Neural cell (in vitro differentiated cells): ENCODE results near the gene STIM1. TPM values are rescaled to one million over a fixed set of nuclear protein-coding genes. Genes with fewer than 3 reads are reported as not detected.

Experiments
- H2AFZ ChIP-seq: fragments of 200-600, 300-800 bp; sonication (generic), shearing (Covaris generic); 2 replicates; pipeline ENCODE4 v1.6.0; 2014; ENCODE audit warnings: low read depth, mild to moderate bottlenecking, antibody characterized with exemption, low read length, moderate library complexity
- H3F3A ChIP-seq: fragments of 200-600 bp; shearing (Covaris generic); 2 replicates; pipeline ENCODE4 v1.6.1; 2016; ENCODE audit warnings: mild to moderate bottlenecking, moderate library complexity, mixed read lengths, antibody characterized with exemption, low read length; ENCODE audit not compliant: insufficient read depth, poor library complexity, severe bottlenecking
- H3K27ac ChIP-seq: fragments of 200-600, 300-800 bp; sonication (generic), shearing (Covaris generic); 2 replicates; pipeline ENCODE4 v1.5.1; 2014; ENCODE audit warnings: mild to moderate bottlenecking, low read length, moderate library complexity
- H3K27me3 ChIP-seq: fragments of 300-800, 200-600 bp; sonication (generic), shearing (Covaris generic); 2 replicates; pipeline ENCODE4 v1.6.0; 2014; ENCODE audit warnings: mild to moderate bottlenecking, low read depth, low read length, moderate library complexity; ENCODE audit not compliant: insufficient read depth
- H3K36me3 ChIP-seq: fragments of 300-800, 200-600 bp; sonication (generic), shearing (Covaris generic); 2 replicates; pipeline ENCODE4 v1.5.1; 2014; ENCODE audit warnings: mild to moderate bottlenecking, antibody characterized with exemption, low read length, moderate library complexity; ENCODE audit not compliant: insufficient read depth
- H3K4me2 ChIP-seq: fragments of 300-800, 200-600 bp; sonication (generic), shearing (Covaris generic); 2 replicates; pipeline ENCODE4 v1.6.0; 2014; ENCODE audit warnings: mild to moderate bottlenecking, low read length
- H3K4me3 ChIP-seq: fragments of 300-800, 200-600 bp; sonication (generic), shearing (Covaris generic); 2 replicates; pipeline ENCODE4 v1.5.1; 2014; ENCODE audit warnings: mild to moderate bottlenecking, low read length, moderate library complexity
- H3K79me2 ChIP-seq: fragments of 200-600 bp; shearing (Covaris generic); replicated peaks from 2 replicates; pipeline ENCODE4 v1.6.0; 2014; ENCODE audit warnings: mild to moderate bottlenecking, low read length, moderate library complexity; ENCODE audit not compliant: insufficient read depth
- H3K9ac ChIP-seq: fragments of 300-800, 200-600 bp; sonication (generic), shearing (Covaris generic); 2 replicates; pipeline ENCODE4 v1.6.1; 2016; ENCODE audit warnings: mild to moderate bottlenecking, low read length, mixed read lengths
- H3K9me2 ChIP-seq: fragments of 200-600 bp; shearing (Covaris generic); 2 replicates; pipeline ENCODE4 v1.6.1; 2016; ENCODE audit warnings: mild to moderate bottlenecking, low read length, mixed read lengths; ENCODE audit not compliant: insufficient read depth
- H3K9me3 ChIP-seq: fragments of 200-600, 300-800 bp; sonication (generic), shearing (Covaris generic); 2 replicates; pipeline ENCODE4 v1.6.1; 2016; ENCODE audit warnings: mild to moderate bottlenecking, mixed run types, low read length, moderate library complexity, mixed read lengths
- H4K20me1 ChIP-seq: fragments of 200-600 bp; shearing (Covaris generic); 2 replicates; pipeline ENCODE4 v1.6.1; 2016; ENCODE audit warnings: mild to moderate bottlenecking, mixed run types; ENCODE audit not compliant: insufficient read depth
- EP300 ChIP-seq: fragments of 450-650 bp; conservative IDR thresholded peaks from 2 replicates; pipeline ENCODE4 v1.6.1; 2014; ENCODE audit warnings: antibody characterized with exemption, mild to moderate bottlenecking, moderate library complexity; ENCODE audit not compliant: poor library complexity, severe bottlenecking
- EZH2 ChIP-seq: fragments of 200-600, 300-800 bp; shearing (Covaris generic), sonication (generic); IDR thresholded peaks from 2 replicates; pipeline ENCODE4 v1.6.1; 2014; ENCODE audit warnings: antibody characterized with exemption, low read length, borderline replicate concordance, mild to moderate bottlenecking; ENCODE audit not compliant: insufficient read depth, poor library complexity, severe bottlenecking
- MXI1 ChIP-seq: fragments of 450-650 bp; conservative IDR thresholded peaks from 2 replicates; pipeline ENCODE4 v1.6.1; 2014; ENCODE audit warnings: antibody characterized with exemption, mild to moderate bottlenecking; ENCODE audit not compliant: poor library complexity, severe bottlenecking
- POLR2AphosphoS5 ChIP-seq: IDR thresholded peaks from 2 replicates; pipeline ENCODE4 v1.6.1; 2012
- RAD21 ChIP-seq: fragments of 450-650 bp; conservative IDR thresholded peaks from 2 replicates; pipeline ENCODE4 v1.6.1; 2014; ENCODE audit warnings: antibody characterized with exemption, mild to moderate bottlenecking, moderate library complexity
- REST ChIP-seq: IDR thresholded peaks from 2 replicates; pipeline ENCODE4 v1.6.1; 2012; ENCODE audit warnings: borderline replicate concordance
- SMC3 ChIP-seq: fragments of 450-650 bp; conservative IDR thresholded peaks from 2 replicates; pipeline ENCODE4 v1.6.1; 2014; ENCODE audit warnings: antibody characterized with exemption, mild to moderate bottlenecking, moderate library complexity; ENCODE audit not compliant: poor library complexity
- TAF1 ChIP-seq: IDR thresholded peaks from 2 replicates; pipeline ENCODE4 v1.6.1; 2012; ENCODE audit warnings: low read depth
- polyA plus RNA-seq: library from polyadenylated mRNA; depleted of rRNA; stranded (reverse); fragments of >200 nt; gene quantifications from 2 replicates; pipeline ENCODE4 v1.2.3, GENCODE V29; 2014
- TF ChIP-seq, protein P1 (sequence below): fragments of 450-650 bp; IDR thresholded peaks from 2 replicates; pipeline ENCODE4 v1.5.1; 2014; ENCODE audit warnings: antibody characterized with exemption, mild to moderate bottlenecking, moderate library complexity; ENCODE audit not compliant: poor library complexity, severe bottlenecking

STIM1 gene
- polyA plus RNA-seq, 1 donor from 2014 or later = 14.5 TPM

- Histone ChIP-seq H3K79me2 (no peaks in the 10 kb centered on the region), H3K9ac (no peak overlapping the region), H3K36me3 (no peaks in the 10 kb centered on the region), H3K4me2 (no peak overlapping the region), H3F3A (no peaks in the 10 kb centered on the region), H3K27ac (no peak overlapping the region), H2AFZ (no peak overlapping the region), H3K27me3 (no peaks in the 10 kb centered on the region), H4K20me1 (no peaks in the 10 kb centered on the region), H3K9me2 (no peaks in the 10 kb centered on the region), H3K4me3 (no peak overlapping the region), H3K9me3 (no peaks in the 10 kb centered on the region)
- TF ChIP-seq TAF1 (no peak), POLR2AphosphoS5 (no peak), MXI1 (no peak), REST (no peak), EZH2 (no peak), SMC3 (no peak), RAD21 (no peak), EP300 (no peak)
- TF ChIP-seq, protein P1, sequence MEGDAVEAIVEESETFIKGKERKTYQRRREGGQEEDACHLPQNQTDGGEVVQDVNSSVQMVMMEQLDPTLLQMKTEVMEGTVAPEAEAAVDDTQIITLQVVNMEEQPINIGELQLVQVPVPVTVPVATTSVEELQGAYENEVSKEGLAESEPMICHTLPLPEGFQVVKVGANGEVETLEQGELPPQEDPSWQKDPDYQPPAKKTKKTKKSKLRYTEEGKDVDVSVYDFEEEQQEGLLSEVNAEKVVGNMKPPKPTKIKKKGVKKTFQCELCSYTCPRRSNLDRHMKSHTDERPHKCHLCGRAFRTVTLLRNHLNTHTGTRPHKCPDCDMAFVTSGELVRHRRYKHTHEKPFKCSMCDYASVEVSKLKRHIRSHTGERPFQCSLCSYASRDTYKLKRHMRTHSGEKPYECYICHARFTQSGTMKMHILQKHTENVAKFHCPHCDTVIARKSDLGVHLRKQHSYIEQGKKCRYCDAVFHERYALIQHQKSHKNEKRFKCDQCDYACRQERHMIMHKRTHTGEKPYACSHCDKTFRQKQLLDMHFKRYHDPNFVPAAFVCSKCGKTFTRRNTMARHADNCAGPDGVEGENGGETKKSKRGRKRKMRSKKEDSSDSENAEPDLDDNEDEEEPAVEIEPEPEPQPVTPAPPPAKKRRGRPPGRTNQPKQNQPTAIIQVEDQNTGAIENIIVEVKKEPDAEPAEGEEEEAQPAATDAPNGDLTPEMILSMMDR = no peak
Measured at GRCh38 chr11:3926458-3927095, 71.1 kb downstream of the STIM1 start.

- Histone ChIP-seq H3K4me3 (no peak overlapping the region), H3K9me2 (no peaks in the 10 kb centered on the region), H2AFZ (no peak overlapping the region), H3K9ac (no peak overlapping the region), H3F3A (no peaks in the 10 kb centered on the region), H3K36me3 (no peaks in the 10 kb centered on the region), H3K9me3 (no peaks in the 10 kb centered on the region), H4K20me1 (no peaks in the 10 kb centered on the region), H3K79me2 (no peaks in the 10 kb centered on the region), H3K4me2 (no peak overlapping the region), H3K27me3 (no peaks in the 10 kb centered on the region), H3K27ac (no peak overlapping the region)
- TF ChIP-seq SMC3 (no peak), POLR2AphosphoS5 (no peak), EP300 (no peak), TAF1 (no peak), REST (no peak), EZH2 (no peak), RAD21 (no peak), MXI1 (no peak)
- TF ChIP-seq, protein P1 = no peak
Measured at GRCh38 chr11:3927129-3927796, 71.8 kb downstream of the STIM1 start.
